ENCODE data around the gene BTAF1.
A peak's percentile ranks its signal among the peaks of the same experiment; 100 is the strongest.
"Not testable (repeated sequence)": the region's sequence is repeated elsewhere in the genome, so short reads cannot be mapped to it uniquely, and the experiment has no call there.

Gene BTAF1

GRCh38 chr10:91978585-91978984 lies 55.0 kb downstream of the BTAF1 start:
- no peak for DNase-seq (ENCODE audit: low spot score)

GRCh38 chr10:91980319-91980718 lies 56.7 kb downstream of the BTAF1 start:
- DNase-seq (ENCODE audit: low spot score), result no peak

- no peak for DNase-seq (ENCODE audit: low spot score)
Measured at GRCh38 chr10:91983416-91983815, 59.8 kb downstream of the BTAF1 start.

GRCh38 chr10:91987397-91988037 lies 63.9 kb downstream of the BTAF1 start:
- no peak for DNase-seq (ENCODE audit: low spot score)

GRCh38 chr10:91992031-91992430 lies 68.5 kb downstream of the BTAF1 start:
- no peak for DNase-seq (ENCODE audit: low spot score)

- DNase-seq (ENCODE audit: low spot score), result no peak
Measured at GRCh38 chr10:91996266-91996665, 72.7 kb downstream of the BTAF1 start.

GRCh38 chr10:92001581-92001980 lies 78.0 kb downstream of the BTAF1 start:
- DNase-seq (ENCODE audit: low spot score), result no peak

- no peak for DNase-seq (ENCODE audit: low spot score)
Measured at GRCh38 chr10:92001995-92002394, 78.4 kb downstream of the BTAF1 start.

GRCh38 chr10:92003258-92003657 lies 79.7 kb downstream of the BTAF1 start:
- no peak for DNase-seq (ENCODE audit: low spot score)

GRCh38 chr10:92005978-92006377 lies 82.4 kb downstream of the BTAF1 start:
- DNase-seq (ENCODE audit: low spot score), result no peak

GRCh38 chr10:92009445-92009844 lies 85.9 kb downstream of the BTAF1 start:
- no peak for DNase-seq (ENCODE audit: low spot score)

GRCh38 chr10:92010047-92010735 lies 86.6 kb downstream of the BTAF1 start:
- DNase-seq (ENCODE audit: low spot score), result no peak

- DNase-seq (ENCODE audit: low spot score), result peak; percentile 10
Measured at GRCh38 chr10:92011560-92012214, 88.1 kb downstream of the BTAF1 start.

GRCh38 chr10:92014620-92015019 lies 91.0 kb downstream of the BTAF1 start:
- no peak for DNase-seq (ENCODE audit: low spot score)

- DNase-seq (ENCODE audit: low spot score), result no peak
Measured at GRCh38 chr10:92024700-92025099, 101.1 kb downstream of the BTAF1 start.

- DNase-seq (ENCODE audit: low spot score), result not testable (repeated sequence)
Measured at GRCh38 chr10:92025340-92025739, 101.8 kb downstream of the BTAF1 start.

- DNase-seq (ENCODE audit: low spot score), result no peak
Measured at GRCh38 chr10:92027141-92027540, 103.6 kb downstream of the BTAF1 start.

- DNase-seq (ENCODE audit: low spot score), result no peak
Measured at GRCh38 chr10:92031580-92031979, 108.0 kb downstream of the BTAF1 start.

GRCh38 chr10:92033070-92033469 lies 109.5 kb downstream of the BTAF1 start:
- not testable (repeated sequence) for DNase-seq (ENCODE audit: low spot score)

GRCh38 chr10:92038949-92039348 lies 115.4 kb downstream of the BTAF1 start:
- no peak for DNase-seq (ENCODE audit: low spot score)

- no peak for DNase-seq (ENCODE audit: low spot score)
Measured at GRCh38 chr10:92042541-92042940, 119.0 kb downstream of the BTAF1 start.

GRCh38 chr10:92045641-92046106 lies 122.1 kb downstream of the BTAF1 start:
- no peak for DNase-seq (ENCODE audit: low spot score)

GRCh38 chr10:92047215-92047614 lies 123.6 kb downstream of the BTAF1 start:
- DNase-seq (ENCODE audit: low spot score), result no peak

Measured in CD4-positive, alpha-beta T cell treated with Interleukin-15 for 4 hours (primary cell).